ENCODE results near the gene KRTAP4-5.
"Not testable (repeated sequence)": the region's sequence is repeated elsewhere in the genome, so short reads cannot be mapped to it uniquely, and the experiment has no call there.

KRTAP4-5 gene

DNA sequence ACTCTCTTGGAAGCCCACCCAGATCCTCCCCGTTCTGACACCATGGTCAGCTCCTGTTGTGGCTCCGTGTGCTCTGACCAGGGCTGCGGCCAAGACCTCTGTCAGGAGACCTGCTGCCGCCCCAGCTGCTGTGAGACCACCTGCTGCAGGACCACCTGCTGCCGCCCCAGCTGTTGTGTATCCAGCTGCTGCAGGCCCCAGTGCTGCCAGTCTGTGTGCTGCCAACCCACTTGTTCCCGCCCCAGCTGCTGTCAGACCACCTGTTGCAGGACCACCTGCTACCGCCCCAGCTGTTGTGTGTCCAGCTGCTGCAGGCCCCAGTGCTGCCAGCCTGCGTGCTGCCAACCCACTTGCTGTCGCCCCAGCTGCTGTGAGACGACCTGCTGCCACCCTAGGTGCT, 44.3 kb downstream of the KRTAP4-5 start, which contains the start of gene KRTAP4-9:
TSS of gene KRTAP4-9 (plus strand) at position 43 of the 400 bp plus-strand sequence. CDS start at position 43, 0 bp downstream.
- not testable (repeated sequence) for DNase-seq

DNA sequence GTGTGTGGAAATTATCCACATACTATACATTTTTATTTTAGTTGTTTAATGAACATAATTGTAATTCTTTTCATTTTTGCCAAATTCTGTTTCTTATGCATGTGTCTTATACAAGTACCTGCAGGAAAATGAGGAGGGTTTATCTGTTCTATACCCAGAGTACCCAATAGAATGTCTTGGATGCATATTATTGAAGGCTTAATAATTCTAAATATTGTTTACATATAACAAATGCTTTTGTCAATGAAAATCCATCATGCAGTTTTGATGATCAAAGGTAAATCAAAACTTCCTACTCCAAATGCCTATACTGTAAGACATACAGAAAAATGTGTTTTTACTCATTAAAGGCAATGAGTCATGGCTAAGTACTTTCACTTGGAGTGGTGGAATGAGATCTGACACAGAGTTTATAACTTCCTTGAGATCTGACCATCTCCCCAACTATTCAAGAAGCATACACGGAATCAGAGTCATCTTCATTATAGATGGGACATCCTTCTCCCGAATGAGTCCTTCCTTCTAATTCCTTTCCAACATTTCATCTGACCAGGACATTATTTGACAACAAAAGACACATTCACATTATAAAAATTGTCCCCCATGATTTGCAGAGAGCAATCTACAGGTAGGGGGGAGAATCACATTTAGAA, 45.1 kb downstream of the KRTAP4-5 start:
- DNase-seq = not testable (repeated sequence)

GRCh38 chr17:41103896-41104295, 45.7 kb downstream of the KRTAP4-5 start:
- DNase-seq = no peak

DNA sequence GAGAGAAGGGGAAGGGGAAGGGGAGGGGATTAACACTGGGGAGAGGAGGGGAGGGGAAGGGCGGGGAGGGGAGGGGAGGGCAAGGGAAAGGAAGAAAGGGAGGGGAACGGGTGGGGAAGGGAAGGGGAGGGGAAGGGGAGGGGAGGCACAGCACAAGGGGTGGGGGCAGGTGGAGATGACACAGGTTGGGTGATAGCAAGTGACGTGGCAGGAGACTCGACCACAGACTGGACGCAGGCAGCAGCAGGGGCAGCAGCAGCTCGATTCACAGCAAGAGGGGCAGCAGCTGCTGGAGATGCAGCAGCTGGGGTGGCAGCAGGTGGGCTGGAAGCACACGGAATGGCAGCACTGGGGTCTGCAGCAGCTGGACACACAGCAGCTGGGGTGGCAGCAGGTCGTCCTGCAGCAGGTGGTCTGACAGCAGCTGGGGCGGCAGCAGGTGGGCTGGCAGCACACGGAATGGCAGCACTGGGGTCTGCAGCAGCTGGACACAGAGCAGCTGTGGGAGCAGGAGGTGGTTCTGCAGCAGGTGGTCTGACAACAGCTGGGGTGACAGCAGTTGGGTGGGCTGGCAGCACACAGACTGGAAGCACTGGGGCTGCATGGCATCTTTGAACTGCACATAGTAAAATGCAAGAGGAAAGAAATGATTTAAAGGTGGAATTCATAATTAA, 47.9 kb downstream of the KRTAP4-5 start, which contains the start of gene KRTAP4-16:
TSS of gene KRTAP4-16 (minus strand) at position 624 of the 674 bp plus-strand sequence. CDS start at position 624, 0 bp downstream.
- DNase-seq = no peak

GRCh38 chr17:41099682-41100480, 49.7 kb downstream of the KRTAP4-5 start:
- not testable (repeated sequence) for DNase-seq
